NCI-H2107 (cell line): ENCODE data around the gene DLGAP1.
"Not testable (repeated sequence)": the region's sequence is repeated elsewhere in the genome, so short reads cannot be mapped to it uniquely, and the experiment has no call there.

ENCODE experiments used
- DNase-seq: peaks from one replicate; lab custom pipeline; 2025; lab: John Stamatoyannopoulos, UW

DLGAP1 gene

GRCh38 chr18:3720159-3720558, 734.9 kb downstream of the DLGAP1 start:
- no peak for DNase-seq

GRCh38 chr18:3717376-3718025, 737.6 kb downstream of the DLGAP1 start:
- no peak for DNase-seq

- no peak for DNase-seq
These were observed 738.9 kb downstream of the DLGAP1 start for GRCh38 chr18:3716116-3716660.

GRCh38 chr18:3715231-3716080, 739.7 kb downstream of the DLGAP1 start:
- peak; percentile 91 for DNase-seq

- DNase-seq, result no peak
These were observed 741.4 kb downstream of the DLGAP1 start for GRCh38 chr18:3713708-3714107.

GRCh38 chr18:3713166-3713565, 741.9 kb downstream of the DLGAP1 start:
- DNase-seq, result no peak

GRCh38 chr18:3712491-3712890, 742.6 kb downstream of the DLGAP1 start:
- DNase-seq, result no peak

GRCh38 chr18:3710712-3711301, 744.3 kb downstream of the DLGAP1 start:
- DNase-seq, result no peak

GRCh38 chr18:3709205-3709604, 745.9 kb downstream of the DLGAP1 start:
- no peak for DNase-seq

GRCh38 chr18:3706279-3707097, 748.6 kb downstream of the DLGAP1 start:
- no peak for DNase-seq

GRCh38 chr18:3704556-3705344, 750.4 kb downstream of the DLGAP1 start:
- no peak for DNase-seq

GRCh38 chr18:3703732-3704176, 751.4 kb downstream of the DLGAP1 start:
- DNase-seq, result no peak

- DNase-seq, result not testable (repeated sequence)
These were observed 755.2 kb downstream of the DLGAP1 start for GRCh38 chr18:3699707-3700567.

GRCh38 chr18:3694030-3694778, 760.9 kb downstream of the DLGAP1 start:
- DNase-seq, result not testable (repeated sequence)

GRCh38 chr18:3693410-3693809, 761.7 kb downstream of the DLGAP1 start:
- DNase-seq, result no peak

GRCh38 chr18:3692691-3693090, 762.4 kb downstream of the DLGAP1 start:
- DNase-seq, result no peak

GRCh38 chr18:3692113-3692621, 762.9 kb downstream of the DLGAP1 start:
- DNase-seq, result no peak

GRCh38 chr18:3691705-3692104, 763.4 kb downstream of the DLGAP1 start:
- no peak for DNase-seq

GRCh38 chr18:3690764-3691066, 764.4 kb downstream of the DLGAP1 start:
- DNase-seq, result no peak
